Fibroblast of skin of scalp (primary cell): ENCODE data around the gene IMPACT. TPM values are rescaled to one million over a fixed set of nuclear protein-coding genes. Genes with fewer than 3 reads are reported as not detected.

Source experiments
- DNase-seq: peaks from one replicate; pipeline ENCODE4 v3.0.0-alpha.2; 2013
- polyA plus RNA-seq, 2 experiments: library from polyadenylated mRNA; unstranded; fragments of 120-200 nt; gene quantifications; one replicate each; pipeline ENCODE4 v1.2.1, GENCODE V29; 2013; ENCODE audit not compliant: insufficient read length in 2 of 2

The IMPACT gene, protein sequence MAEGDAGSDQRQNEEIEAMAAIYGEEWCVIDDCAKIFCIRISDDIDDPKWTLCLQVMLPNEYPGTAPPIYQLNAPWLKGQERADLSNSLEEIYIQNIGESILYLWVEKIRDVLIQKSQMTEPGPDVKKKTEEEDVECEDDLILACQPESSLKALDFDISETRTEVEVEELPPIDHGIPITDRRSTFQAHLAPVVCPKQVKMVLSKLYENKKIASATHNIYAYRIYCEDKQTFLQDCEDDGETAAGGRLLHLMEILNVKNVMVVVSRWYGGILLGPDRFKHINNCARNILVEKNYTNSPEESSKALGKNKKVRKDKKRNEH
- 33.3 TPM for polyA plus RNA-seq (2013, experiment 1 of 2; ENCODE audit: insufficient read length)
- polyA plus RNA-seq (2013, experiment 2 of 2; ENCODE audit: insufficient read length), result 32.9 TPM

DNA sequence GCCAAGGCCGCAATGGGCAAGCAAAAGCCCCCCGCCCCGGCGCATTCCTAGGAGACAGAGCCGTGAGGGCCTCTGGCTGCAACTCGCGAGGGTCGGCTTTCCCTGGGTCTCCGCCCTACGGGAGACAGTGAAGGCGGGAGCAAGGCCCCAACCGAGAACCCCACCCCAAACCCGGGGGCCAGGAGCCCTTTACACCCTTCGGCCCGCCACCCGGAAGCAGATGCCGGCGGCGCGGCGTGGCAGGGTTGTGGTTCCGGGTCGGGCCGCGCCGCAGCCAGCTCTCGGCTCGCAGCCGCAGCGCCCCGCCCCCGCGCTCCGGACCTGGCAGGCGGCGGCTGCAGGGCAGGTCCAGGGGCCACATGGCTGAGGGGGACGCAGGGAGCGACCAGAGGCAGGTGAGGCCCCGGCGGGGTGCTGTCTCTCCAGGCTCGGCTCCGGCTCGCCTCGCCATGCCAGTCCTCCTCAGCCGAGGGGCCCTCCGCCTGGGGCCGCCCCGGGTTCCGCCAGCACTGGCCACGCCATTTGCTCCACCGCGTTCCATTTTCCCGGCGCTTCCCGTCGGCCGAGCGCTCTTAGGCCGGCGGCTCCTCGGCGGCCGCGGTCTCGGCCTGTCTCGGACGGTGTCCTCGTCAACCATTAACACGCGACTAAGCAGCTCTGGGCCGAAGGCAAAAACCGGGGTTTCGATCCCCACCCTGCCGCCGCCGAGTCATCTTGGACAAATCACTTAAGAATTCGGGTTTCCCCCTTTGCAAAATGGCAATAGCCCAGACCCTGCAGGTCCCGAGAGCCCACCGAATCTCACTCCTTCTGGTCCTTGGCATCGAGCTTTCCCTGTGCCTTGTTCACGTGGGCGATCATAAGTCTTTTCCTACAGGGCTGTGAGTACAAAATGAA, at the start of gene IMPACT:
TSS of gene IMPACT (plus strand) at position 273 of the 897 bp plus-strand sequence. CDS start at position 360, 87 bp downstream.
- peak; percentile 88 for DNase-seq

DNA sequence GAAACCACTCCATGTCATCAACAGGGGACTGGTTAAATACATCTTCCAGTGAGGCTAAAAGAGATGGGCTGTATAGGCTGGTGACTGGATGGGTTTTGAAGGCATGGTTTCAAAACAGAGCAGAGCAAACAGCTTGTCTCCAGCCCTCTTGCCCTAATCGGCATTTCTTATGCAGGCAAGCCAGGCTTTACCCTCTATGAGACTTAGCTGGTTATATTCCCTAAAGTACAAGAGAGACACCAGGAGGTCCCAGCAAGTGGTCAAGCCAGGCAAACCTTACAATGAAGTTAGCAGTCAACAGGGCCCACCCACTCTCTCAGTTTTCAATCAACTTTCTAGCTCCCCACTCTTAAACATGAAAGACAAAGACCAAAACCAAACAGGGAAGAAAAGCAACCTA, 47.9 kb upstream of the IMPACT start:
- DNase-seq, result no peak

DNA sequence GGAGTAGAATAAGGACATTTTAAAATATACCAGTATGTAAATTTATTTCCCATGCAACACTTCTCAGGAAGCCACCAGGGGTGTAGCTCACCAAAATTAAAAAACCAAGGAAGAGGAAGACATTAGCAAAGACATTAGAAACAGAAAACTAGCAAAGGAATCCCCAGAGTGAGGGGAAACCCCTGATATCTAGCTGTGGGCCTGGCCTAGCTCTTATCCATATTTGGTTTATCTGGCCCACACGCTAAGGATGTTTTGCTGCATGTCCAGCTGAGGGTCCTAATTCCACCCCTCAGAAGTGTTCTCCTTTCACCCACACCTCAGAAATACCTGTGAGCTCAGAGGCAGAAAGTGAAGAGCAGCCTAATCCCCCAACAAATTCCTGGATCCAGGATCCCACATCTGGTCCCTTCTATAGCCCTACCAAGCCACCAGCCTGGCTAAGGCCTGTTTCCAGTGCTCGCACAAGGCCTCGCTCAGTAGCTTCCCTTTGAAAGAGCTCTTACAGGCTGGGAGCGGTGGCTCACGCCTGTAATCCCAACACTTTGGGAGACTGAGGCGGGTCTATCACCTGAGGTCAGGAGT, 46.2 kb upstream of the IMPACT start:
- no peak for DNase-seq

DNA sequence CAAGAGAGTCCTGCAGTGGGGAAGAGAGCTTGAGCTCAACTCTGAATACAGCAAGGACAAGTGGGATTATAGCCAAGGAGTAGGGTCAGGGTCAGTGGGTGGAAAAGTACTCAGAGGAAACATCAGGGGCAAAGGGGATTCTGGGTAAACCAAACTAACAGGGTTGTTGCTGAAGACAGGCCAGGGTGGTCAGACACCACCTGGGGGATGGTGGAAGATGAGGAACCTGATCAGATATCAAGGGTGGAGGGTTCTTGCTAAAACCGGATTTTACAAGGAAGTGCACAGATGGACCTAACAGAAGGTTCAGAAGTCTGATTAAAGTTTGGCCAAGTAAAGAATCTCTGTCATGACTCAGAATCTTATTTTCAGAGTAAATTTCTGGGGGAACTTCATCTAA, 45.3 kb upstream of the IMPACT start:
- DNase-seq, result no peak

DNA sequence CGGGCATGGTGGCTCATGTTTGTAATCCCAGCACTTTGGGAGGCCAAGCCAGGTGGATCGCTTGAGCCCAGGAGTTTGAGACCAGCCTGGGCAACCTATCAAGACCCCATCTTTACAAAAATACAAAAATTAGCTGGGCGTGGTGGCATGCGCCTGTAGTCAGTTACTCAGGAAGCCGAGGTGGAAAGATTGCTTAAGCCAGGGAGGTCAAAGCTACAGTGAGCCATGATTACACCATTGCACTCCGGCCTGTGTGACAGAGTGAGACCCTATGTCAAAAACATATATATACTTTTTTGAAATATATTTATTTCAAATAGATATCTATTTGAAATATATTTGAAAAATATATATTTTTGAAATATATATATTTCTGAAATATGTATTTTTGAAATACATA, 39.8 kb upstream of the IMPACT start:
- DNase-seq, result no peak

DNA sequence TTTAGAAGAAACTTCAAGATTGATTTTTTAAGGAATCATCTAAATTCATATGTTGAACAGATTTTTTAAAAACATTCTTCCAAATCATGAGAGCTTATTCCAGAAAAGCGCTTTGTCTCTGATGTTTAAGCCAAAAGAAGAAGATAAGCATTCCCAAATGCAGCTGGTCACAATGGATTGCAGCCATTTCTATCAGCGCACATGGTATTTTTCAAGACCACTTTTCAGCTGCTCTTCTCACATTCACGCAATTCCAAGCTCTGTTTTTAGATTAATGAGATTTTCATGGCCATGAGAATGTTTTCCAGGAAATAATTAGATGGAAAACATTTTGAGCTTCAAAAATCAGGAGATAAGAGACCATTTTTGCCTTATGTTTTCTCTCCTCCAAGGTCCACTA, 37.5 kb upstream of the IMPACT start:
- DNase-seq, result no peak

DNA sequence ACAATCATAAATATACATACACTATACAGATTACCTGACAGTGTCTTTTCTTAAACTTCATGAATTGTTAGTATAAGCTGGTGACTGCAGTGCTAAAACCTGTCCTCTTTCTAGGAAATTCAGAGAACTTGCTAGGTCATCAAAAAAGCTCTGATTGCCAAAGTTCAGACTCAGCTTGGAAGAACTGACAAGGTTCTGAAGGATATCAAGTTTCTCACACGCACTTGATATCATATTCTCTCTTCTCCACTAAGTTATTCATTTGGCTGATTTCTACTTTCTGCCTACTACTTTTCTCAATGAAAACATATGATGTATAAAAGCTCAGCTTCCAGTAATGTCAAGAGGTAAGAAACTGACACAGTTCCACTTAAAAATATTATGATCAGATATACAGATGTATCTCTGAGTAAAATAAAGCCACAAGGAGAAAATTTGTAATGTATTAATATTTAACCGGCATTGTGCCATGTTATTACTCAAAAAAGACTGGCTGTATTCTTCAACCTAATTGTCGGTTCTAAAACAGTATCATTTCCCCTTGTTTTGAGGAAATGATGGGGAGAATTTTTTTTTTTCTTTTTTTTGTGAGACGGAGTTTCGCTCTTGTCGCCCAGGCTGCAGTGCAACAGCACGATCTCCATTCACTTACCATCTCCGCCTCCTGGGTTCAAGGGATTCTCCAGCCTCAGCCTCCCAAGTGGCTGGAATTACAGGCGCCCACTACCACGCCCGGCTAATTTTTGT, 31.2 kb upstream of the IMPACT start:
- no peak for DNase-seq

DNA sequence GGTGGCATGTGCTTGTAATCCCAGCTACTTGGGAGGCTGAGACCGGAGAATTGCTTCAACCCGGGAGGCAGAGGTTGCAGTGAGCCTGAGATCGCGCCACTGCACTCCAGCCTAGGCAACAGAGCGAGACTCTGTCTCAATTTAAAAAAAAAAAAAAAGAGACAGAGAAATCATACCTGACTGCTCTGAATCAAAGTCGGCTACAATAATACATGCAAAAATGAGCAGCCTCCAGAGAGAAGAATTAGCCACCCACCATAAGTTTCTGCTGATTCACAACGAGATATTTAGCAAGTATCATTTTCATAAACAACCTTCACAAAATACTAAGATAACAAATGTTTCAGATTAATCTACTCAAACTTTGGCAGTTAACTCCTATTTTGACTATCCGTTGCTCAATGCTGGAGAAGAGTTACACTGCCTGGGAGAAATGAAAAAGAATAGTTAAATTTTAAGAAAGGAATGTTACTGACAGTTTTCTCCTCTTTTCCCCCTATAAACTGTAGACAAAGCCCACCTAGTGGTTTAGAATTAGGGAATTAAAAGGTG, 30.3 kb upstream of the IMPACT start:
- DNase-seq, result no peak

DNA sequence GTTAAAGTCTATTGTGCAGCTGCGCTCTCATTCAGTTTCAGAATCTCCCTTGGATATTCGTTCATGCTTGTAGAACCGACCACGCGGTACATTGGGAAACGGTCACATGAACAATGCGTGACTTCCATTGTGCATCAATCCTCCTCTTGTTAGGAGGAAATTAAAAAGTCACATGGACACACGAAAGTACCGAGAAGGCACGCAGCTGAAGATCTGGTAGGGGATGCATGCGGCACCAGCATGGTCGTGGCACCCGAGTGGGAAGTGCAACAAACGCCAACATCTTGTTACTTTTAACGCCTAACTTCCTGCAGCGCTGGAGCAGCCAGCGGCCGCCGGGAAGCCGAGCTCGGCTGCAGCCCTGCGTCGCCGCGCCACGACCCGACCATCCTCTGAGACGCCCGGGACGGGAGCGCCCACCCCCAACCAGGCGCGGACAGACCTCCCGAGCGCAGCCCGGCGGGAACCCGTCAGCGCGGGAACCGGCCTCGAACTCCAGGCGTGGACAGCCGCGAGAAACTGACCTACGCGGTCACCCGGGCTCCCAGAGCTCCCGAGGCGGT, 29.3 kb upstream of the IMPACT start:
- DNase-seq, result peak; percentile 64

DNA sequence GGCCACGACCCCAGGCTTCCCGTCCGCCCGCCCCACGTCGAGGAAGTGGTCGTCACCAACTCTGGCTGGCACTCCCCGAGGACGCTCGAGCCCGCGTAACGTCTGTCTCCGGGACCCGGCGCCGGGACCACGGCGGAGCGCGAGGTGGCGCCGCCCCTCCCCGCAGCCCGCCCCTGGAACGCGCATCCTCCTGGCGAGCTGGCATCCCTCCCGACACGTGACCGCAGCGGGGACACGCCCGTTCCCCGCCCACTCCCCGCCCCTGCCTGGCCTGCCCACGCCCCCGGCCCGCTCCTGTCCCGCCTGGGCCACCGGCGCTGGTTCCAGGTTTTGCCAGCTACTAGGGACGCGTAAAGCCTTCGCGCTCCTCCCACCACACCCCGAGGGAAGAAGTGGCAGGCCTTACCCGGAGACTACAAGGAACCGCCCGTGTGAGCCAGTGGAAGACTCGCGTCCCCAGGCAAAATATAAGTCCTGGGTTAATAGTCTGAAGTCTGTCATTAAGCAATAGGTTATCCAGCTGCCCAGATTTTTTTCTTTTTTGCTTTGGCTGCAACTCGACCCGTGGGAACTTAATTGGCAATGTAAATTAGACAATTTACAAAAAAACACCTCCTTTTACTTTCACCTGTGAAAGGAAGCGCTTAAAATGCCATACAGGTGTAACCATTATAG, 28.6 kb upstream of the IMPACT start, which contains the start of gene OSBPL1A:
TSS of gene OSBPL1A (minus strand) at position 131 of the 675 bp plus-strand sequence. CDS start 20,291 bp downstream, outside the sequence.
- peak; percentile 94 for DNase-seq

DNA sequence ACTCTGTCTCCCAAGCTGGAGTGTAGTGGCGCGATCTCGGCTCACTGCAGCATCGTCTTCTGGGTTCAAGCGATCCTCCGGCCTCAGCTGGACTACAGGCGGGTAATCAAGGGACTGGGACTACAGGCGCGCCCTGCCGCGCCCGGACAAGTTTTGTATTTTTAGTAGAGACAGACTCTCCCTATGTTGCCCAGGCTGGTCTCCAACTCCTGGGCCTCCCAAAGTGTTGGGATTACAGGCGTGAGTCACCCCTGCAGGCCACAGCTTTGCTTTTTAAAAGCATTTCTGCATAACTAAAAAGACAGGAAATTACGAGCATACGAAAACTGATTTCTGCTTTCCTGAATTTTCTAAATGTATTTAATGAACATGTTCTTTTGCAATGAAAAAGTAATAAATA, 27.9 kb upstream of the IMPACT start:
- DNase-seq, result peak; percentile 59

DNA sequence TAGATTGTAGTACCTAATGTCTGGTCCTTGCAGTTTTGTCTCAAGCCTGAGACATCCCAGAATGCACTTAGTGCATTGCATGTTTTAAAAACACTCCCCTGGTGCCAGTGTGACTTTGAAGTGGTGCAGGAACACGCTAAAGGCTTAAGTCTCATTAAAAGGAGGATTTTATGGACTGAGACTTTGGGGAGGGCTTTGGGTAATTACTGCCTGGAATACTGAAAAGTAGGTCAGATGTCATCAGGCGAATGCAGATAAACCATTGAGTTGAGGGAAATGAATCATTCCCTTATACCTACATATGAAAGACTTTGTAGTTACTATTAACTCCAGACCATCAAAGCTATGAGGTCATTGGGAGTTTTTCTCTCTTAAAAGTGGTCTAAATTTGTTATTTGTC, 25.9 kb upstream of the IMPACT start:
- no peak for DNase-seq

DNA sequence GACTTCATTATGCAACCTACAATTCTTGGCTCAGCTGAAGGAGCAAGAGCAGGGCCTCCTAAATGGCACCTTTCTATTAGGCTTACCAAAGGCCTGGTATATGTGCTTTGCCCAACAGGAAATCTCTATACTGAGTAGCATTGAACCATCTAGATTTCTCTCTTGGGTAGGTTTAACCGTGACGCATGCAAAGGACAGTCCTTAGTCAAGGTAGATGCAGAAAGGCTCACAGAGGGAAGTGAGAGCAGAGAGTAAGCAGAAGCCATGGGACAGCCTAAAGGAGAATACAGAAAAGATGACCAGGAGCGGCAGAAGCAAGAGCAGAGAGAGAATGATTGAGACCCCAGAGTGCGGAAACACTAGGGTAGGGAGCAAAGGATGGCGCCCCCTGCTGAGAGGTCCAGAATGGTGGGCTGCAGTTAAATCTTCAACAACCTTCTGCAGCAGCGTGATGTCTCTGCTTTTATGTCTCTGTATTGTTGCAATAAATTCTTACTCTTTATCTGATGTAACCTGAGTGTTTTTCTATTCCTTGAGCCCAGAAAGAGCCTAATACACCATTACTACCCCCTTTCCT, 24.2 kb upstream of the IMPACT start:
- no peak for DNase-seq

DNA sequence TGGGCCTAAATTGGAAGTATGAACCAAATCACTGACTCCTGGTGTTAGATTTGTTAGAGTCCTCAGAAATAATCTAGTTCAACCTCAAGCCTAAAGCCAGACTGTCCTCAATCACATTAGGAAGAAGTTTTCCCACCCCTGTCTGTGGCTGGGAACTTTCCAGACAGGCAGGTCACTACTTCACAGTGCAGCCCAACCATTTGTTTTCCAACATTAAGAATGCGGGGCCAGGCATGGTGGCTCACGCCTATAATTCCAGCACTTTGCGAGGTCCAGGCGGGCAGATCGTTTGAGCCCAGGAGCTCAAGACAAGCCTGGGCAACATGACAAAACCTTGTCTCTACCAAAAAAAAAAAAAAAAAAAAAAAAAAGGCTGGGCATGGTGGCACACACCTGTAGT, 23.4 kb upstream of the IMPACT start:
- DNase-seq, result no peak

DNA sequence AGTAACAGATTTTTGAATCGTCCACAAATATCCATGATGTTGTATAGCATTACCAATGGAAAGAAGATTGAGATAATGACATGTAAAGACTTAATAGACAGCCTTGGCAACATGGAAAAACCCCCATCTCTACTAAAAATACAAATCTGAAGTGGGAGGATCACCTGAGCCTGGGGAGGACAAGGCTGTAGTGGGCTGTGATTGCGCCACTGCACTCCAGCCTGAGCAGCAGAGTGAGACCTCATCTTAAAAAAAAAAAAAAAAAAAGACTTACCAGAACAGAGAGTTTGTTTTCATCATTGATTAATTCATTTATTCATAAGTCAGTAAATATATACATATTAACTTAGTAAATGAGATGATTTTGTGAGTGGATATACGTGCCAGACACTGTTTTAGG, 21.9 kb upstream of the IMPACT start:
- DNase-seq, result no peak

DNA sequence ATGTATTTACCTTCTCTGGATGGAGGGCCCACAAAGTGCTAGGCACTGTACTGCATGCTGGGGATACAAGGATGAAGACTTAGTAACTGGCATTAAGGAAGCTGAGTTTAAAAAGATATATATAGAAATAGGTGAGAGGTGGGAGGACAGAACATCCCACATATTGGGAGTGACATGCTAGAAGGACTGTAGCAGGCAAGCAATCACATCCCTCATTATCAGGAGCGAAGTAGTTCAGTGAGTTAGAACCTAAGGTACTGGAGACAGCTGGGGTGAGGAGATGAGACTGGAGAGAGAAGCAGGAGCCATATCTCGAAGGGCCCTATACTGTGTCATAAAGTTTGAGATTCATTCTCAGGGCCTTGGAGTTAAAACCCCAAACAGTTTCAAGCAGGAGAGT, 18.0 kb upstream of the IMPACT start:
- DNase-seq, result no peak

DNA sequence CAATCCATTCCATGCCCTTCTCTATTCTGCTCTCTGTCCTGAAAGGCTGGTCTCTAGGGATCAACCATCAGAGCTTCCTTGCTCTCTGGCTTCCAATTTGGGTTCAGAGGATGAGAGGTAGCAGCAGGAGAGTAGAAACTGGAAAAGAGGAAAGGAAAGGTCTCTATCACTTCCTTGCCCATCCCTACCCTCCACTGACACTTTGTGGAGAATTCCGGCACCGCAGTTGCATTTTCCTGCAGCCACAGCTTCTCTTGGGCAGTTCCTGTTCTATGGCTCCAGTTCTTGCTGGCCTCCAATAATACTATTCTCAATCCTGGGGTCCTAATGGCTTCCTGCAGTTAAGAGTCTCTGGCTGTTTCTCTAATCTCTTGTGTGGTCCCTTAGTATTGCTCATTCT, 13.3 kb upstream of the IMPACT start:
- no peak for DNase-seq

DNA sequence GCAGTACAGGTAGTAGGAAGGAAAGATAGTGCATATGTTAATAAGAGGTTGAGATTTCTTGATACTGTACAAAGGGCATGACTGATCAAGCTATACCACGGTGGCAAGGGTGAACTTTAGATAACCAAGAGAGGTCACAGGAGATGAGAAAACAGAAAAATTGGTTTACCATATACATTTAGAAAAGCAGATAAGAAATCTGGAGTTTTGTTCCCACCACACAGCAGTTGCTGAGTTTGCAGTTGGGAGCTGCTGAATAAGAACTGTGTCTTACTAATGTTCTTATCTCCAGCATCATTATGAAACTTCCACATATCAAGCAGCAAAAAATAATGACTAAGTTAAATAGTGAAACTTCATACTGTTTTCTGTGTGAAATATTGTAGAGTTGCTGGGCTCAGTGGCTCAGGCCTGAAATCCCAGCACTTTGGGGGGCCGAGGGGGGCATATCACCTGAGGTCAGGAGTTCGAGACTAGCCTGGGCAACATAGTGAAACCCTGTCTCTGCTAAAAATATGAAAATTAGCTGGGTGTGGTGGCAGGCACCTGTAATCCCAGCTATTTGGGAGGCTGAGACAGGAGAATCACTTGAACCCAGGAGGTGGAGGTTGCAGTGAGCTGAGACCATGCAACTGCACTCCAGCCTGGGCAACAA, 12.0 kb upstream of the IMPACT start:
- DNase-seq, result no peak

DNA sequence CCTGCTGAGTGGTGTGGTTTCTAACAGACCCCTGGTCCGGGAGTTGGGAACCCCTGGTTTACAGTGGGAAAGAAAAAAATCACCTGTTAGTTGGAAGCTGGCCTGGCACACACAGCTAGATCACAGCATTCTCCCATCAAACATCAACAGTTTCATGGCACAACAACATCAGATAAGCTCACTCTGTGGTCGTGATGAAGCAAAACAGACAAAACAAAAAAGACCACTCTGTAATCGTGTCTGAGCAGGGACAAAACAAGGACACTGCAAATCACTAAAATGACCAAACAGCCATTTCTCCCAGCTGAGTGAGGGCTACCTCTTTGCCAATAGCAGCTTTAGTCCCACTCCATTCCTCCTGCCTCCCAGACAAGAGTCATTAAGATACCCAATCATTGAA, 9.0 kb upstream of the IMPACT start:
- DNase-seq, result no peak

DNA sequence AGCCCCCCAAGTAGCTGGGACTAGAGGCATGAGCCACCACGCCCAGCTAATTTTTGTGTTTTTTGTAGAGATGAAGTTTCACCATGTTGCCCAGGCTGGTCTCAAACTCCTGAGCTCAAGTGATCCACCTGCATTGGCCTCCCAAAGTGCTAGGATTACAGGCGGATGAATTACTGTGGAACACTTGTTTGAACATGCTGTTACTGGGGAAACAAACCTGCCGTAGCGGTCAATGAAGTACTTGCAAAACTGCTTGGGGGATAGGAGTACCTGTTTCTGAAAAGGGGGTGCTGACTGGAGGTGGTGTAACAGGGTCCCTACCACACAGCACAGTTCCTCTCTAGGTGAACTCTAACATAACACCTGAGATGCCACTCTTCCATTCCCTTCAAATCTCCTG, 5.9 kb upstream of the IMPACT start:
- no peak for DNase-seq
